ENCODE data around the gene GSX1. TPM values are rescaled to one million over a fixed set of nuclear protein-coding genes. Genes with fewer than 3 reads are reported as not detected.

Gene GSX1
- total RNA-seq, 1 experiment from 2014 or later: not detected

GRCh38 chr13:27788271-27788670, 4.0 kb upstream of the GSX1 start:
- intact Hi-C loops (cut with micrococcal nuclease): no loop called here
- no TSS peak for BruUV-seq (replicated peaks)

GRCh38 chr13:27789153-27789494, 3.2 kb upstream of the GSX1 start:
- Histone ChIP-seq H3K4me3 (replicated peaks in 1 of 2; ENCODE audit: low read depth in 1 of 2, low read length in 2 of 2) (no peak overlapping the region), H3K27ac (ENCODE audit: low read depth, low read length) (no peak overlapping the region), H3K9me3 (ENCODE audit: control insufficient read depth in 1 of 2, insufficient read depth in 1 of 2, low read depth in 1 of 2, low read length in 2 of 2) (no peaks in the 10 kb centered on the region), H3K9me2 (ENCODE audit: insufficient read depth) (no peaks in the 10 kb centered on the region), H2AFZ (ENCODE audit: low read depth, low read length, poor library complexity, severe bottlenecking) (no peak overlapping the region), H4K20me1 (ENCODE audit: insufficient read depth) (no peaks in the 10 kb centered on the region), H3K27me3 (ENCODE audit: insufficient read depth, low read length) (no peaks in the 10 kb centered on the region), H3K4me1 (ENCODE audit: control insufficient read depth in 1 of 2, insufficient read depth in 2 of 2, low read length in 2 of 2) (peaks cover 0 to 5% of the 10 kb centered on the region in 2 experiments; a peak in 1 of 4 replicates), H3K79me2 (ENCODE audit: insufficient read depth, low read length) (no peaks in the 10 kb centered on the region), H3K36me3 (ENCODE audit: control insufficient read depth in 1 of 2, insufficient read depth in 2 of 2, low read length in 2 of 2) (no peaks in the 10 kb centered on the region), H3K9ac (ENCODE audit: low read length) (no peak overlapping the region), H3K4me2 (ENCODE audit: low read length) (no peak overlapping the region)
- ATAC-seq (no peak), DNase-seq (ENCODE audit: low read depth, low spot score) (no peak)
- POLR2A ChIA-PET: no interaction called here
- RAD21 ChIA-PET (ENCODE audit: low non-redundant PET in 1 of 2, low total read pairs in 2 of 2, uncharacterized antibody in 2 of 2, unreplicated experiment in 2 of 2): no interaction called here
- intact Hi-C loops (cut with micrococcal nuclease): no loop called here
- no TSS peak for BruUV-seq (replicated peaks)
- CTCF ChIA-PET: no interaction called here
- no peak for TF ChIP-seq ZNF274 (IDR thresholded peaks at IDR 0.05; ENCODE audit: low read depth, low read length)
- TF ChIP-seq ZFX (IDR thresholded peaks at IDR 0.05): no peak
- TF ChIP-seq SIN3A (IDR thresholded peaks at IDR 0.05; ENCODE audit: low read depth): no peak
- TF ChIP-seq ELF1 (IDR thresholded peaks at IDR 0.05; ENCODE audit: borderline replicate concordance, low read depth): no peak
- TF ChIP-seq TCF7L2 (IDR thresholded peaks at IDR 0.05; ENCODE audit: borderline replicate concordance, extremely low read depth, insufficient read depth, insufficient read length): no peak
- TF ChIP-seq, protein P1, sequence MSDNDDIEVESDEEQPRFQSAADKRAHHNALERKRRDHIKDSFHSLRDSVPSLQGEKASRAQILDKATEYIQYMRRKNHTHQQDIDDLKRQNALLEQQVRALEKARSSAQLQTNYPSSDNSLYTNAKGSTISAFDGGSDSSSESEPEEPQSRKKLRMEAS (IDR thresholded peaks at IDR 0.05): no peak
- TF ChIP-seq EGR1 (IDR thresholded peaks at IDR 0.05; ENCODE audit: low read depth): no peak
- TF ChIP-seq JUND (IDR thresholded peaks at IDR 0.05): no peak
- TF ChIP-seq POLR2A (IDR thresholded peaks at IDR 0.05; ENCODE audit: borderline replicate concordance, extremely low read depth, insufficient read depth, insufficient read length): no peak
- no peak for TF ChIP-seq CTCF (IDR thresholded peaks at IDR 0.05 in 2 of 3, conservative IDR thresholded peaks at IDR 0.05 in 1 of 3; ENCODE audit: borderline replicate concordance in 1 of 3, insufficient read depth in 1 of 3, low read depth in 2 of 3, low read length in 2 of 3)
- no peak for TF ChIP-seq ZBTB33 (IDR thresholded peaks at IDR 0.05; ENCODE audit: extremely low read depth, insufficient replicate concordance, low read length)
- TF ChIP-seq, protein P2, sequence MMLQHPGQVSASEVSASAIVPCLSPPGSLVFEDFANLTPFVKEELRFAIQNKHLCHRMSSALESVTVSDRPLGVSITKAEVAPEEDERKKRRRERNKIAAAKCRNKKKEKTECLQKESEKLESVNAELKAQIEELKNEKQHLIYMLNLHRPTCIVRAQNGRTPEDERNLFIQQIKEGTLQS (IDR thresholded peaks at IDR 0.05): no peak
- TF ChIP-seq RAD21 (IDR thresholded peaks at IDR 0.05; ENCODE audit: low read depth): no peak
- TF ChIP-seq YY1 (IDR thresholded peaks at IDR 0.05; ENCODE audit: extremely low read depth, insufficient replicate concordance, low read depth, low read length): no peak

More at GRCh38 chr13:27788271-27788670, 4.0 kb upstream of the GSX1 start:
- Histone ChIP-seq H2AFZ (ENCODE audit: low read depth, low read length, poor library complexity, severe bottlenecking) (no peak overlapping the region), H3K36me3 (ENCODE audit: control insufficient read depth in 1 of 2, insufficient read depth in 2 of 2, low read length in 2 of 2) (no peaks in the 10 kb centered on the region), H3K4me1 (ENCODE audit: control insufficient read depth in 1 of 2, insufficient read depth in 2 of 2, low read length in 2 of 2) (peaks cover 0 to 5% of the 10 kb centered on the region in 2 experiments; a peak in 1 of 4 replicates), H4K20me1 (ENCODE audit: insufficient read depth) (no peaks in the 10 kb centered on the region), H3K4me3 (replicated peaks in 1 of 2; ENCODE audit: low read depth in 1 of 2, low read length in 2 of 2) (no peak overlapping the region), H3K4me2 (ENCODE audit: low read length) (no peak overlapping the region), H3K9ac (ENCODE audit: low read length) (no peak overlapping the region), H3K9me2 (ENCODE audit: insufficient read depth) (no peaks in the 10 kb centered on the region), H3K9me3 (ENCODE audit: control insufficient read depth in 1 of 2, insufficient read depth in 1 of 2, low read depth in 1 of 2, low read length in 2 of 2) (no peaks in the 10 kb centered on the region), H3K27me3 (ENCODE audit: insufficient read depth, low read length) (no peaks in the 10 kb centered on the region), H3K79me2 (ENCODE audit: insufficient read depth, low read length) (no peaks in the 10 kb centered on the region), H3K27ac (ENCODE audit: low read depth, low read length) (no peak overlapping the region)
- TF ChIP-seq FOSL1 (IDR thresholded peaks at IDR 0.05; ENCODE audit: low read depth) (no peak), EZH2phosphoT487 (IDR thresholded peaks at IDR 0.05; ENCODE audit: borderline replicate concordance) (no peak), TCF7L2 (IDR thresholded peaks at IDR 0.05; ENCODE audit: borderline replicate concordance, extremely low read depth, insufficient read depth, insufficient read length) (no peak), SIN3A (IDR thresholded peaks at IDR 0.05; ENCODE audit: low read depth) (no peak), CBX3 (IDR thresholded peaks at IDR 0.05; ENCODE audit: low read depth) (no peak), EGR1 (IDR thresholded peaks at IDR 0.05; ENCODE audit: low read depth) (no peak), SRF (IDR thresholded peaks at IDR 0.05; ENCODE audit: low read depth) (no peak), EZH2 (IDR thresholded peaks at IDR 0.05) (no peak), CEBPB (IDR thresholded peaks at IDR 0.05; ENCODE audit: low read depth) (no peak), POLR2AphosphoS5 (IDR thresholded peaks at IDR 0.05; ENCODE audit: low read depth, low read length) (no peak), YY1 (IDR thresholded peaks at IDR 0.05; ENCODE audit: extremely low read depth, insufficient replicate concordance, low read depth, low read length) (no peak), POLR2A (IDR thresholded peaks at IDR 0.05; ENCODE audit: borderline replicate concordance, extremely low read depth, insufficient read depth, insufficient read length) (no peak)
- no peak for ATAC-seq
- RAD21 ChIA-PET (ENCODE audit: low non-redundant PET in 1 of 2, low total read pairs in 2 of 2, uncharacterized antibody in 2 of 2, unreplicated experiment in 2 of 2): no interaction called here
- CTCF ChIA-PET: no interaction called here
- POLR2A ChIA-PET: no interaction called here
- DNase-seq (ENCODE audit: low read depth, low spot score): no peak
